GM12892 (cell line): ENCODE results near the gene MKX.

Experiments
- POLR2A ChIP-seq: IDR thresholded peaks from 2 replicates; pipeline ENCODE4 v1.6.1; 2011; ENCODE audit warnings: low read depth, low read length, control low read depth
- POLR2AphosphoS5 ChIP-seq: IDR thresholded peaks from 2 replicates; pipeline ENCODE4 v1.6.1; 2011; ENCODE audit warnings: low read depth, low read length, control low read depth
- TAF1 ChIP-seq: IDR thresholded peaks from 2 replicates; pipeline ENCODE4 v1.6.1; 2011; ENCODE audit warnings: low read depth, mild to moderate bottlenecking, control low read depth, low read length, borderline replicate concordance

DNA sequence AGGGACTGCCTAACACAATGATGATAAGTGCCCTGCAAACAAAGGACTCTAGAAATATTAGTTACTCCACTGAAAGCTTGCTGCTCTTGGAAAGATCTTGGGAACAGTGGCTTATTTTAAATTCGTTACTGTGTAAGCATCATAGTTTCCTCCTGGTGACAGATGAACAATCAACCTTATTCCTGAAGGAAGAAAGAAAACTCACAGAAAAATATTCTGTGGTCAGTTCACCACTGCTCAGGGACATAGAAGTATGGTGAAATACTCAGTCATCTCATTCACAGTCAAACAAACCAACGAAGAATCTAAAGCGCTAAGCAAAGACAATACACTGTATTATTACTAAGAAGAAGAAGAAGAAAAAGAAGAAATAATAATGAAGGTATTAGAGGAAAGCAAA is 27.8 kb downstream of the MKX start:
- TF ChIP-seq POLR2AphosphoS5 (no peak), POLR2A (no peak), TAF1 (no peak)
